ENCODE results near the gene ABHD2. TPM values are rescaled to one million over a fixed set of nuclear protein-coding genes. Genes with fewer than 3 reads are reported as not detected.

Gene ABHD2
- total RNA-seq, 2 experiments from 2014 or later, result 62.4 to 63.5 TPM

GRCh38 chr15:89091627-89092220 lies 3.5 kb downstream of the ABHD2 start:
- CTCF ChIA-PET, result interaction anchor here (0.7 to 4.9 kb wide), 16 partner anchors 9 to 187 kb away, joined by 3 to 46 read pairs (median 6); partner anchors contain the start of gene FANCI
- Mint-ChIP-seq H3K4me3 (peak overlapping the region; percentile 79), H3K4me1 (peaks cover 34% of the 10 kb centered on the region), H3K9me3 (no peaks in the 10 kb centered on the region), H3K27me3 (no peaks in the 10 kb centered on the region), H3K27ac (peak overlapping the region; percentile 91), H3K36me3 (ENCODE audit: low read depth) (peaks cover 23% of the 10 kb centered on the region)
- POLR2A ChIA-PET, result interaction anchor here (0.6 to 5.1 kb wide), 14 partner anchors 8 to 484 kb away, joined by 3 to 37 read pairs (median 5); partner anchors contain the start of genes FANCI, ISG20 and TICRR
- no peak for DNase-seq

GRCh38 chr15:89093509-89093908 lies 5.3 kb downstream of the ABHD2 start:
- H3K9me3 Mint-ChIP-seq, result no peaks in the 10 kb centered on the region
- peaks cover 23% of the 10 kb centered on the region for H3K36me3 Mint-ChIP-seq (ENCODE audit: low read depth)
- H3K4me3 Mint-ChIP-seq, result no peak overlapping the region
- POLR2A ChIA-PET, result no interaction called here
- DNase-seq, result no peak
- H3K27ac Mint-ChIP-seq, result no peak overlapping the region
- H3K27me3 Mint-ChIP-seq, result no peaks in the 10 kb centered on the region
- peaks cover 34% of the 10 kb centered on the region for H3K4me1 Mint-ChIP-seq
- CTCF ChIA-PET, result interaction anchor here (1.1 to 3.2 kb wide), 4 partner anchors 35 to 189 kb away, joined by 3 to 20 read pairs (median 8); no protein-coding TSS in a partner anchor

GRCh38 chr15:89095073-89095472 lies 6.8 kb downstream of the ABHD2 start:
- Mint-ChIP-seq H3K4me1 (peaks cover 26% of the 10 kb centered on the region), H3K27ac (no peak overlapping the region), H3K36me3 (ENCODE audit: low read depth) (peaks cover 23% of the 10 kb centered on the region), H3K27me3 (no peaks in the 10 kb centered on the region), H3K4me3 (no peak overlapping the region), H3K9me3 (no peaks in the 10 kb centered on the region)
- no peak for DNase-seq
- ChIA-PET CTCF (interaction anchor here (0.6 kb wide), 1 partner anchor 97 kb away, joined by 3 read pairs; no protein-coding TSS in a partner anchor), POLR2A (interaction anchor here (0.9 to 1.2 kb wide), 2 partner anchors 12 to 34 kb away, joined by 3 to 4 read pairs; no protein-coding TSS in a partner anchor)

DNA sequence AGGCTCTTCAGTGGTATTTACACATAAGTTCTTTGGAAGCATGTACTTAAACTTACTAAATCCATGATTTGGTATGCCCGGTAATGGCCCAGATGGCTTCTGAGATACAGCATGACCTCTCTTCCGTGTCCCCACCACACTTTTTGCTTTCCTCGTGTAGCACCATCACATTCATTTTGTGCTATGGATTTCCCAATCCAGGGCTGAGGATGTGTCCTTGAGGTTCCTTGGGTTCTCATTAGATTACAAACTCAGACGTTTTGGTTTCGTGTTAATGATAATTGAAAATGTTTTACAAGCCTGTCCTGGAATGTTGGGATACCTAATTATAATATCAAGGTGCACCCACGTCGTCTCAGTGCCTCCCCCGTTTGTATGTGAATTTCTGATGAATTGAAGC lies 7.3 kb downstream of the ABHD2 start:
- ChIA-PET POLR2A (interaction anchor here (0.9 to 1.2 kb wide), 2 partner anchors 13 to 33 kb away, joined by 3 to 4 read pairs; no protein-coding TSS in a partner anchor), CTCF (interaction anchor here (0.6 kb wide), 1 partner anchor 97 kb away, joined by 3 read pairs; no protein-coding TSS in a partner anchor)
- H3K4me3 Mint-ChIP-seq, result no peak overlapping the region
- DNase-seq, result no peak
- no peaks in the 10 kb centered on the region for H3K9me3 Mint-ChIP-seq
- H3K27ac Mint-ChIP-seq, result no peak overlapping the region
- H3K4me1 Mint-ChIP-seq, result peaks cover 24% of the 10 kb centered on the region
- peaks cover 22% of the 10 kb centered on the region for H3K36me3 Mint-ChIP-seq (ENCODE audit: low read depth)
- H3K27me3 Mint-ChIP-seq, result no peaks in the 10 kb centered on the region

DNA sequence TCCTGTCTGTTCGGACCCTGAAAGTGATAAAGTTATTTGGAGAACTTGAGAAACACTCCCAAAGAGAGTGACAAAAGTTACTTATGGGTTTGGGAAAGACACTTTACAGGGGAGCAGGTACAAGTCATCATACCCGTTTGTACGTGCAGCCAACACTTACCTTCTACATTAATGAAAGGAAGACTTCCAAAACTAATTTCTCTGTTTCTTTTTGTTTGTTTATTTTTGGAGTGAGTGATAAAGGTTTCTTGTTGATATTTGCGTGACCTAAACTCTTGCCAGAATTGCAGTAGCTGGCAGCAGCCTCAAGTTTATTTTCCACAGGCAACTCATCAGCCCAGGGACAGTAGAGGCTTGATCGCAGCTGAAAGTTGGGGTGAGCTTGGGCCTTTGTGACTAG lies 8.4 kb downstream of the ABHD2 start:
- Mint-ChIP-seq H3K9me3 (no peaks in the 10 kb centered on the region), H3K4me3 (no peak overlapping the region), H3K36me3 (ENCODE audit: low read depth) (peaks cover 17% of the 10 kb centered on the region), H3K4me1 (peaks cover 21% of the 10 kb centered on the region), H3K27ac (no peak overlapping the region), H3K27me3 (no peaks in the 10 kb centered on the region)
- POLR2A ChIA-PET, result interaction anchor here (1.0 to 1.5 kb wide), 2 partner anchors 9 to 16 kb away, joined by 4 to 5 read pairs; partner anchors contain the start of gene ABHD2
- DNase-seq, result no peak
- CTCF ChIA-PET, result interaction anchor here (0.7 to 1.0 kb wide), 3 partner anchors 8 to 71 kb away, joined by 3 to 5 read pairs (median 5); partner anchors contain the start of gene ABHD2

DNA sequence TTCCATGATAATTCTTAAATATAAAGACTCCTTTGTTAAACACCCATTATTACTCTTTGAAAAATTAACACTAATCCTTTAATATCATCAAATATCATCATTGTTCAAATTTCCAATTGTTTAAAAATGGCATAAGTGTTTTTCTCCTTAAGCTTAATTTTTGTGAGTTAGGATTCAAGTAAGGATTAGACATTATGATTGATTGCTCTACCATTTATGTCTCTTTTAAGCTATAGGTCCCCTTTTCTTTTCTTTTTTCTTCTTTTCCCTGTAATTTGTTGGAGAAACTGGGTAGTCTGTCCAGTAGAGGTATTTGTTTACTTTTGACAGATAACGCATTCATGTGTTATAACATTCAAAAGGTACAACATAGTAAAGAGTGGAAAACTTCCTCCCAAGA lies 9.1 kb downstream of the ABHD2 start:
- no peak overlapping the region for H3K4me3 Mint-ChIP-seq
- peaks cover 13% of the 10 kb centered on the region for H3K36me3 Mint-ChIP-seq (ENCODE audit: low read depth)
- H3K27ac Mint-ChIP-seq, result no peak overlapping the region
- ChIA-PET CTCF (interaction anchor here (0.7 to 1.5 kb wide), 4 partner anchors 8 to 81 kb away, joined by 3 to 5 read pairs (median 4); no protein-coding TSS in a partner anchor), POLR2A (interaction anchor here (1.0 to 1.5 kb wide), 2 partner anchors 9 to 15 kb away, joined by 4 to 5 read pairs; partner anchors contain the start of gene ABHD2)
- no peak for DNase-seq
- no peaks in the 10 kb centered on the region for H3K27me3 Mint-ChIP-seq
- H3K9me3 Mint-ChIP-seq, result no peaks in the 10 kb centered on the region
- peaks cover 16% of the 10 kb centered on the region for H3K4me1 Mint-ChIP-seq

DNA sequence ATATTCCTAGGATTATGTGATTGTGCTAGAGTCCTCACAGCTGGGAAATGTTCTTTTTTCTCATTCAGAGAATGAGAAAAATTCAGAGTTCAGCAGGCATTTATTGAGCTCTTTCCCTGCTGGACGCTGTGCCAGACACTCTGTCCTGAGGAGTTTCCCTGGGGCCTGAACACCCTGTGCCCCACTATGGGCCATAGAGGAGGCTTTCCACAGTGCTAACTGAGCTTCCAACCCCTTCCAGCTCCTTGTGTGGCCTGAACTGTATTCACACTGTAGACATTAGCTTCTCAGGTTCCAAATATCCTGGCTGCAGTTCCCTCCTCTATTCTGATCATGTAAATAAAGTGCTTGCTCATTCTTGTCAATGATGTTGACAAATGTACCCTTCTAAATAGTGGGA lies 10.0 kb downstream of the ABHD2 start:
- CTCF ChIA-PET, result interaction anchor here (1.0 to 1.5 kb wide), 2 partner anchors 9 to 80 kb away, joined by 3 to 4 read pairs; no protein-coding TSS in a partner anchor
- H3K4me3 Mint-ChIP-seq, result no peak overlapping the region

GRCh38 chr15:89099968-89100367 lies 11.7 kb downstream of the ABHD2 start:
- no peak for DNase-seq
- Mint-ChIP-seq H3K9me3 (no peaks in the 10 kb centered on the region), H3K36me3 (ENCODE audit: low read depth) (peaks cover 7% of the 10 kb centered on the region), H3K4me1 (peaks cover 13% of the 10 kb centered on the region), H3K27me3 (no peaks in the 10 kb centered on the region), H3K27ac (no peak overlapping the region), H3K4me3 (no peak overlapping the region)
- POLR2A ChIA-PET, result interaction anchor here (0.7 to 3.5 kb wide), 2 partner anchors 10 to 23 kb away, joined by 3 to 28 read pairs; partner anchors contain the start of gene ABHD2
- CTCF ChIA-PET, result interaction anchor here (0.6 to 3.0 kb wide), 5 partner anchors 8 to 206 kb away, joined by 3 to 9 read pairs (median 4); no protein-coding TSS in a partner anchor

More for the DNA sequence above, 10.0 kb downstream of the ABHD2 start:
- Mint-ChIP-seq H3K9me3 (no peaks in the 10 kb centered on the region), H3K27ac (no peak overlapping the region), H3K27me3 (no peaks in the 10 kb centered on the region), H3K36me3 (ENCODE audit: low read depth) (peaks cover 13% of the 10 kb centered on the region), H3K4me1 (peaks cover 16% of the 10 kb centered on the region)
- DNase-seq, result no peak
- POLR2A ChIA-PET, result interaction anchor here (1.0 to 3.5 kb wide), 2 partner anchors 8 to 14 kb away, joined by 3 to 28 read pairs; partner anchors contain the start of gene ABHD2

DNA sequence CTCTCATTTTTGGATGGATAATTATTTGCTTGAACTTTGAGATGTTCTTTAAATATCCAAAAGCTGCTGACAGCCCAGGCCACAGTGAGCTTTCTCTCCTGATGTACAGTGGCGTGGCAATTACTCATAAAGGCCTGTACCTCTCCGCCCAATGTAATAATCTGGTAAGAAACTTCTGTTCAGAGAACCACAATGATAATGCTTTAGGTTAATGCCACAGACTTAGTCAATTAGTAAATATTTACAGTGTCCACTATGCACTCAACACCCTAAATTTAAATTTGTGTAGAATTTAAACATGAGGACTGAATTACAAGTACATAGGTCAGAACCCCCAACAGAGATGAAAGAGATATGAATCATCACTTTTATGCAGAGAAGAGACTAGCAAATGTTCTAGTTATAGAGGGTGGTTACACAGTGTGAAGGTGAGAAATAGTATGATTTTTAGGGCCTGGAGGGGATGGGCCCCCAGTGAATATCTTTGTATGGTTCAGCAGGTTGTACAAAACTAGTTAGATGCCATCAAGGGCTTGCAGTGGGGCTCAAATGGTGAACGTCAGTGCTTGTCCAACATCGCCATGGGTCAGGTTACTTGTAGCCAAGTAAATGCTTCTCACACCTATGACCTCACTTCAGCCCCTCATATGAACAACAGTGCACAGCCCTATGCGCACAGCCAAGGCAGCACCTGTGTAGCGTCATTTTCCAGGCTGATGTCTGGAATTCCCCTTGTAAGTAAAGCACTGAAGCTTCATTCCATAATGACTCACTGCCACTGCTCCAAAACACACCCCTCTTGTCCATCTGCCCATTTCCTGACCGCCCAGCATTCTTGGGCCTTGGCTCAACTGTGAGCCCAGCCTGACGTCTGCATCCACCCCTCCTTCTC lies 13.3 kb downstream of the ABHD2 start:
- CTCF ChIA-PET, result interaction anchor here (3.0 kb wide), 1 partner anchor 10 kb away, joined by 9 read pairs; no protein-coding TSS in a partner anchor
- no peaks in the 10 kb centered on the region for H3K27me3 Mint-ChIP-seq
- H3K9me3 Mint-ChIP-seq, result no peaks in the 10 kb centered on the region
- POLR2A ChIA-PET, result interaction anchor here (1.0 to 3.5 kb wide), 2 partner anchors 11 to 12 kb away, joined by 3 to 28 read pairs; partner anchors contain the start of gene ABHD2
- peaks cover 13% of the 10 kb centered on the region for H3K4me1 Mint-ChIP-seq
- H3K36me3 Mint-ChIP-seq (ENCODE audit: low read depth), result peaks cover 6% of the 10 kb centered on the region
- H3K4me3 Mint-ChIP-seq, result no peak overlapping the region
- DNase-seq, result no peak
- H3K27ac Mint-ChIP-seq, result no peak overlapping the region

- Mint-ChIP-seq H3K36me3 (ENCODE audit: low read depth) (peaks cover 11% of the 10 kb centered on the region), H3K27me3 (no peaks in the 10 kb centered on the region)
- POLR2A ChIA-PET, result interaction anchor here (1.1 to 2.1 kb wide), 3 partner anchors 9 to 23 kb away, joined by 3 to 8 read pairs (median 4); partner anchors contain the start of gene ABHD2
These were observed 15.4 kb downstream of the ABHD2 start for GRCh38 chr15:89103481-89104171.

GRCh38 chr15:89104172-89104564 lies 15.9 kb downstream of the ABHD2 start:
- H3K36me3 Mint-ChIP-seq (ENCODE audit: low read depth), result peaks cover 11% of the 10 kb centered on the region
- peaks cover 13% of the 10 kb centered on the region for H3K4me1 Mint-ChIP-seq
- ChIA-PET POLR2A (interaction anchor here (1.1 to 2.1 kb wide), 3 partner anchors 8 to 22 kb away, joined by 3 to 8 read pairs (median 4); partner anchors contain the start of gene ABHD2), CTCF (interaction anchor here (1.0 kb wide), 1 partner anchor 102 kb away, joined by 3 read pairs; no protein-coding TSS in a partner anchor)
- no peak for DNase-seq
- no peaks in the 10 kb centered on the region for H3K27me3 Mint-ChIP-seq
- no peak overlapping the region for H3K4me3 Mint-ChIP-seq
- no peaks in the 10 kb centered on the region for H3K9me3 Mint-ChIP-seq
- H3K27ac Mint-ChIP-seq, result no peak overlapping the region

More at GRCh38 chr15:89103481-89104171, 15.4 kb downstream of the ABHD2 start:
- peaks cover 13% of the 10 kb centered on the region for H3K4me1 Mint-ChIP-seq
- CTCF ChIA-PET, result interaction anchor here (1.3 to 1.8 kb wide), 2 partner anchors 12 to 46 kb away, joined by 4 to 6 read pairs; no protein-coding TSS in a partner anchor
- no peak overlapping the region for H3K4me3 Mint-ChIP-seq
- no peak overlapping the region for H3K27ac Mint-ChIP-seq
- no peaks in the 10 kb centered on the region for H3K9me3 Mint-ChIP-seq
- no peak for DNase-seq
